ENCODE measurements around the gene CXCL1.

DNA sequence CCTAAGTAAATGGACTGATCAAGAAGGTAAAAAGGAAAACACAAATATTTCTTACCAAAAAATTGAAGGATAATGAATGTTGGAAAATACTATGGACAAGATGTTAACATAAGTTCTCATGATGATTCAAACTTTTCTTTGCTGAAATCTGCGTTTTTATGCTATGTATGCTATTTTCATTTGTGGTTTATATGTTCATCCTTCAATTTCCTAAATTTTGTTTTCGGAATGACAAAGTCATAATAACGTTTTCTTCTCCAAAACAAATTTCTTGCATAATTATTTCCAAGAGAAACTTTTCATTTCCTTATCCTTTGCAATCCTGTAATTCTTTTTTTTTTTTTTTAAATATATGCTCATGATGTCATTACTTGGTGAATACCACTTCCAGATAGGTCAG lies 8.3 kb upstream of the CXCL1 start:
- TF ChIP-seq, protein P1, sequence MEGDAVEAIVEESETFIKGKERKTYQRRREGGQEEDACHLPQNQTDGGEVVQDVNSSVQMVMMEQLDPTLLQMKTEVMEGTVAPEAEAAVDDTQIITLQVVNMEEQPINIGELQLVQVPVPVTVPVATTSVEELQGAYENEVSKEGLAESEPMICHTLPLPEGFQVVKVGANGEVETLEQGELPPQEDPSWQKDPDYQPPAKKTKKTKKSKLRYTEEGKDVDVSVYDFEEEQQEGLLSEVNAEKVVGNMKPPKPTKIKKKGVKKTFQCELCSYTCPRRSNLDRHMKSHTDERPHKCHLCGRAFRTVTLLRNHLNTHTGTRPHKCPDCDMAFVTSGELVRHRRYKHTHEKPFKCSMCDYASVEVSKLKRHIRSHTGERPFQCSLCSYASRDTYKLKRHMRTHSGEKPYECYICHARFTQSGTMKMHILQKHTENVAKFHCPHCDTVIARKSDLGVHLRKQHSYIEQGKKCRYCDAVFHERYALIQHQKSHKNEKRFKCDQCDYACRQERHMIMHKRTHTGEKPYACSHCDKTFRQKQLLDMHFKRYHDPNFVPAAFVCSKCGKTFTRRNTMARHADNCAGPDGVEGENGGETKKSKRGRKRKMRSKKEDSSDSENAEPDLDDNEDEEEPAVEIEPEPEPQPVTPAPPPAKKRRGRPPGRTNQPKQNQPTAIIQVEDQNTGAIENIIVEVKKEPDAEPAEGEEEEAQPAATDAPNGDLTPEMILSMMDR (IDR thresholded peaks at IDR 0.05), result no peak
- no peak for TF ChIP-seq POLR2A (IDR thresholded peaks at IDR 0.05)

Data from lower leg skin (tissue), 3 donors.